HL-60 (cell line): ENCODE data around the gene TNK2.

Experiments used
- DNase-seq, 2 experiments: peaks; one replicate each; pipeline ENCODE4 v3.0.0-alpha.2; 2010 to 2020; ENCODE audit warnings: low read depth in 1 of 2, low spot score in 1 of 2
- H3K27ac ChIP-seq: fragments of 250-450 bp; sonication (Bioruptor Pico); replicated peaks from 2 replicates; pipeline ENCODE4 v1.5.1; 2020; ENCODE audit warnings: mild to moderate bottlenecking, moderate library complexity
- H3K27me3 ChIP-seq: fragments of 250-450 bp; sonication (Bioruptor Pico); 2 replicates; pipeline ENCODE4 v1.5.1; 2021; ENCODE audit warnings: mild to moderate bottlenecking, moderate library complexity; ENCODE audit not compliant: insufficient read depth, poor library complexity, severe bottlenecking
- H3K4me3 ChIP-seq: replicated peaks from 2 replicates; pipeline ENCODE4 v1.5.1; 2011; ENCODE audit warnings: mild to moderate bottlenecking, control low read depth, low read length; ENCODE audit not compliant: insufficient read depth
- CTCF ChIP-seq: IDR thresholded peaks from one replicate; pipeline ENCODE4 v1.5.1; 2011; ENCODE audit warnings: low read length, control low read depth, inconsistent platforms; ENCODE audit not compliant: insufficient read depth
- GABPA ChIP-seq: IDR thresholded peaks from 2 replicates; pipeline ENCODE4 v1.6.1; 2012; ENCODE audit warnings: low read depth
- POLR2AphosphoS5 ChIP-seq: IDR thresholded peaks from 2 replicates; pipeline ENCODE4 v1.6.1; 2012; ENCODE audit warnings: low read depth
- REST ChIP-seq: IDR thresholded peaks from 2 replicates; pipeline ENCODE4 v1.6.1; 2012; ENCODE audit warnings: low read depth; ENCODE audit not compliant: insufficient replicate concordance
- SPI1 ChIP-seq: IDR thresholded peaks from 2 replicates; pipeline ENCODE4 v1.6.1; 2012; ENCODE audit warnings: low read depth, mild to moderate bottlenecking, borderline replicate concordance

TNK2 gene

DNA sequence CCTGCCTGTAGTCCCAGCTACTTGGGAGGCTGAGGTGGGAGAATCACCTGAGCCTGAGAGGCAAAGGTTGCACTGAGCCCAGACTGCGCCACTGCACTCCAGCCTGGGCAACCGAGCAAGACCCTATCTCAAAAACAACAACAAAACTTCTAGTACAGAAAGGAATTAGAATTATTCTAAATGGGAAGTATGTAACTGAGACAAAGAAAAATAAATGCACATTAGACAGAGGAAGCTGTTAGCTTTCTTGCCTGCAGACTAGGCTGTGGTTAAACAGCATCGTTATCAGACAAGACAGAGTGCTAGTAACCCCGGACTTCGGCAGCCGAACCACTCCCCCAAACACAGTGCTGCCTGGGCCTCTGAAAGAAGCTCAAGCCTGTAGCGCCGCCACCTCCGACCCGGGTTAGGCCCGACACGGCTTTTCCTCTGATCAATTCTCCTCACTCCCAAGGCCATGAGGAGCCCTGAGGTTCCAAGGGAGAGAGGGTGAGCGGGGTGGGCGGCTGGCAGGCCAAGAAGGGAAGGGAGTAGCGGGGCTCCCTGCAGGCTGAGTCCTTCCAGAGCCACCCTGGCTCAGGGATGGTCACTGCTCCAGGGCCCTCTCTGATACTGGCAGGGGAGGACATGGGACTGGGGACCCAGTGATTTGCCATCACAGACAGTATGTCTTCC is 51.8 kb downstream of the TNK2 start:
- H3K27ac ChIP-seq: peak overlapping the region; percentile 46
- DNase-seq: peak in 1 of 2 experiments; percentile 65
- H3K4me3 ChIP-seq: no peak overlapping the region
- no peak for TF ChIP-seq GABPA
- TF ChIP-seq POLR2AphosphoS5: peak; percentile 51; the same call in 1 of the 2 replicates
- no peak for TF ChIP-seq CTCF
- TF ChIP-seq SPI1: no peak
- TF ChIP-seq REST: no peak
- no peaks in the 10 kb centered on the region for H3K27me3 ChIP-seq

GRCh38 chr3:195855471-195856409 is 52.6 kb downstream of the TNK2 start:
- no peak for TF ChIP-seq GABPA
- Histone ChIP-seq H3K4me3 (no peak overlapping the region), H3K27me3 (no peaks in the 10 kb centered on the region), H3K27ac (peak overlapping the region; percentile 46)
- no peak for DNase-seq

GRCh38 chr3:195854628-195855294 is 53.6 kb downstream of the TNK2 start:
- H3K27me3 ChIP-seq: no peaks in the 10 kb centered on the region
- TF ChIP-seq REST (no peak), POLR2AphosphoS5 (no peak), GABPA (no peak), SPI1 (no peak), CTCF (no peak)
- H3K4me3 ChIP-seq: no peak overlapping the region
- H3K27ac ChIP-seq: no peak overlapping the region
- DNase-seq: no peak

- Histone ChIP-seq H3K4me3 (no peak overlapping the region), H3K27ac (no peak overlapping the region), H3K27me3 (no peaks in the 10 kb centered on the region)
- TF ChIP-seq REST (no peak), SPI1 (no peak), GABPA (no peak), CTCF (no peak), POLR2AphosphoS5 (no peak)
- no peak for DNase-seq
Observed at GRCh38 chr3:195853996-195854395, 54.4 kb downstream of the TNK2 start.
